Measurements from ENCODE around the gene POMT2.
"Not testable (repeated sequence)": the region's sequence is repeated elsewhere in the genome, so short reads cannot be mapped to it uniquely, and the experiment has no call there.

POMT2 gene

GRCh38 chr14:77303417-77304156 lies 17.1 kb downstream of the POMT2 start:
- in situ Hi-C loops (cut with MboI; ENCODE audit: low sequenced_read_pairs), result no loop called here

GRCh38 chr14:77302926-77303325 lies 17.8 kb downstream of the POMT2 start:
- in situ Hi-C loops (cut with MboI; ENCODE audit: low sequenced_read_pairs), result no loop called here

GRCh38 chr14:77301103-77301502 lies 19.6 kb downstream of the POMT2 start:
- in situ Hi-C loops (cut with MboI; ENCODE audit: low sequenced_read_pairs), result no loop called here

- in situ Hi-C loops (cut with MboI; ENCODE audit: low sequenced_read_pairs), result no loop called here
Observed at GRCh38 chr14:77299771-77300170, 20.9 kb downstream of the POMT2 start.

- in situ Hi-C loops (cut with MboI; ENCODE audit: low sequenced_read_pairs), result no loop called here
Observed at GRCh38 chr14:77296906-77297305, 23.8 kb downstream of the POMT2 start.

- in situ Hi-C loops (cut with MboI; ENCODE audit: low sequenced_read_pairs), result no loop called here
Observed at GRCh38 chr14:77296155-77296554, 24.5 kb downstream of the POMT2 start.

- in situ Hi-C loops (cut with MboI; ENCODE audit: low sequenced_read_pairs), result no loop called here
Observed at GRCh38 chr14:77290705-77291104, 30.0 kb downstream of the POMT2 start.

GRCh38 chr14:77286576-77286975 lies 34.1 kb downstream of the POMT2 start:
- in situ Hi-C loops (cut with MboI; ENCODE audit: low sequenced_read_pairs), result no loop called here

GRCh38 chr14:77284466-77284865 lies 36.2 kb downstream of the POMT2 start:
- in situ Hi-C loops (cut with MboI; ENCODE audit: low sequenced_read_pairs), result no loop called here

- in situ Hi-C loops (cut with MboI; ENCODE audit: low sequenced_read_pairs), result no loop called here
Observed at GRCh38 chr14:77284066-77284465, 36.6 kb downstream of the POMT2 start.

- in situ Hi-C loops (cut with MboI; ENCODE audit: low sequenced_read_pairs), result no loop called here
Observed at GRCh38 chr14:77281852-77282410, 38.8 kb downstream of the POMT2 start.

- in situ Hi-C loops (cut with MboI; ENCODE audit: low sequenced_read_pairs), result not testable (repeated sequence)
Observed at GRCh38 chr14:77280921-77281320, 39.8 kb downstream of the POMT2 start.

GRCh38 chr14:77279719-77280118 lies 41.0 kb downstream of the POMT2 start:
- in situ Hi-C loops (cut with MboI; ENCODE audit: low sequenced_read_pairs), result no loop called here

- in situ Hi-C loops (cut with MboI; ENCODE audit: low sequenced_read_pairs), result no loop called here
Observed at GRCh38 chr14:77278461-77279230, 42.0 kb downstream of the POMT2 start.

GRCh38 chr14:77276959-77277358 lies 43.7 kb downstream of the POMT2 start:
- in situ Hi-C loops (cut with MboI; ENCODE audit: low sequenced_read_pairs), result no loop called here

GRCh38 chr14:77276295-77276935 lies 44.3 kb downstream of the POMT2 start:
- in situ Hi-C loops (cut with MboI; ENCODE audit: low sequenced_read_pairs), result no loop called here

- in situ Hi-C loops (cut with MboI; ENCODE audit: low sequenced_read_pairs), result no loop called here
Observed at GRCh38 chr14:77275601-77276017, 45.1 kb downstream of the POMT2 start.

GRCh38 chr14:77275041-77275580 lies 45.6 kb downstream of the POMT2 start:
- in situ Hi-C loops (cut with MboI; ENCODE audit: low sequenced_read_pairs), result no loop called here

- in situ Hi-C loops (cut with MboI; ENCODE audit: low sequenced_read_pairs), result no loop called here
Observed at GRCh38 chr14:77273796-77274195, 46.9 kb downstream of the POMT2 start.

GRCh38 chr14:77272261-77272660 lies 48.4 kb downstream of the POMT2 start:
- in situ Hi-C loops (cut with MboI; ENCODE audit: low sequenced_read_pairs), result no loop called here

GRCh38 chr14:77271113-77271710 lies 49.5 kb downstream of the POMT2 start, which contains the start of gene NGB:
NGB (minus strand) TSS chr14:77271206; CDS start chr14:77270937, 269 bp downstream.
- in situ Hi-C loops (cut with MboI; ENCODE audit: low sequenced_read_pairs), result no loop called here
